Endodermal cell (in vitro differentiated cells): Measurements from ENCODE around the gene ZNF200. TPM values are rescaled to one million over a fixed set of nuclear protein-coding genes. Genes with fewer than 3 reads are reported as not detected.
A peak's percentile ranks its signal among the peaks of the same experiment; 100 is the strongest.

Source experiments
- DNase-seq: peaks from one replicate; pipeline ENCODE4 v3.0.0-alpha.2; 2017
- H3K27ac ChIP-seq: 2 replicates; pipeline ENCODE4 v1.5.1; 2013; ENCODE audit warnings: mild to moderate bottlenecking, low read depth, low read length, moderate library complexity
- H3K27me3 ChIP-seq: 2 replicates; pipeline ENCODE4 v1.6.1; 2013; ENCODE audit warnings: mild to moderate bottlenecking, low read length, moderate library complexity; ENCODE audit not compliant: insufficient read depth, control insufficient read depth, poor library complexity, severe bottlenecking
- H3K36me3 ChIP-seq: 2 replicates; pipeline ENCODE4 v1.7.0; 2013; ENCODE audit warnings: mild to moderate bottlenecking, low read length, moderate library complexity; ENCODE audit not compliant: control insufficient read depth, insufficient read depth
- H3K4me1 ChIP-seq: one replicate; pipeline ENCODE4 v1.7.0; 2013; ENCODE audit warnings: low read length; ENCODE audit not compliant: control insufficient read depth, insufficient read depth
- H3K4me3 ChIP-seq: 2 replicates; pipeline ENCODE4 v1.5.1; 2013; ENCODE audit warnings: mild to moderate bottlenecking, low read length, moderate library complexity
- H3K9ac ChIP-seq: 2 replicates; pipeline ENCODE4 v1.6.1; 2013; ENCODE audit warnings: mild to moderate bottlenecking, low read length, moderate library complexity; ENCODE audit not compliant: poor library complexity, severe bottlenecking; ENCODE audit errors: extremely low read depth
- H3K9me3 ChIP-seq: 2 replicates; pipeline ENCODE4 v1.6.1; 2013; ENCODE audit warnings: mild to moderate bottlenecking, low read length, moderate library complexity; ENCODE audit not compliant: control insufficient read depth
- H3K27ac Mint-ChIP-seq: 2 replicates; pipeline ENCODE4 v1.8.0; 2020; ENCODE audit warnings: mixed read lengths
- H3K27me3 Mint-ChIP-seq: 2 replicates; pipeline ENCODE4 v1.8.0; 2021; ENCODE audit warnings: mild to moderate bottlenecking, mixed read lengths; ENCODE audit not compliant: insufficient read depth
- H3K36me3 Mint-ChIP-seq: 2 replicates; pipeline ENCODE4 v1.8.0; 2020; ENCODE audit warnings: low read depth, mixed read lengths
- H3K4me1 Mint-ChIP-seq: 2 replicates; pipeline ENCODE4 v1.8.0; 2020; ENCODE audit warnings: mixed read lengths
- H3K4me3 Mint-ChIP-seq: 2 replicates; pipeline ENCODE4 v1.8.0; 2020; ENCODE audit warnings: mild to moderate bottlenecking, moderate library complexity, mixed read lengths
- H3K9me3 Mint-ChIP-seq: 2 replicates; pipeline ENCODE4 v1.8.0; 2020; ENCODE audit warnings: mild to moderate bottlenecking, mixed read lengths
- CTCF ChIP-seq: fragments of 200-600 bp; sonication (generic); conservative IDR thresholded peaks from 2 replicates; pipeline ENCODE4 v1.5.0; 2021; ENCODE audit warnings: antibody characterized with exemption, mild to moderate bottlenecking
- WGBS, 2 experiments: methylation state at CpG; one replicate each; pipeline versions ENCODE4 v1.1.5 to v1.1.7; 2013; ENCODE audit warnings: missing lambda C conversion rate in 2 of 2, mixed read lengths in 1 of 2; ENCODE audit not compliant: insufficient coverage in 1 of 2, insufficient read length in 1 of 2; 5-methylcytosine and 5-hydroxymethylcytosine counted together
- total RNA-seq, 2 donors: library from RNA; stranded (reverse); fragmentation: NEBNext Ultra II Directional in 1 of 2; extraction: Animal tissue kit (Norgen Biotek cat#: 25700) in 1 of 2; gene quantifications; 2 replicates in 1 of 2; 3 replicates in 1 of 2; pipeline ENCODE4 v1.2.1, GENCODE V29; 2021

Gene ZNF200
- total RNA-seq, 2 donors from 2014 or later: 11.2 TPM

- H3K27ac Mint-ChIP-seq: peak overlapping the region; percentile 35
- no peaks in the 10 kb centered on the region for H3K36me3 Mint-ChIP-seq
- no peaks in the 10 kb centered on the region for H3K36me3 ChIP-seq
- H3K4me1 Mint-ChIP-seq: peaks cover 7% of the 10 kb centered on the region
- no peak overlapping the region for H3K27ac ChIP-seq
- peak overlapping the region; percentile 93 for H3K4me3 Mint-ChIP-seq
- peaks cover 66% of the 10 kb centered on the region for H3K27me3 Mint-ChIP-seq
- 0% methylated on average over 59 to 61 of the region's 61 CpGs for WGBS, 2 experiments
- H3K9ac ChIP-seq: peak overlapping the region; percentile 51
- H3K4me1 ChIP-seq: no peaks in the 10 kb centered on the region
- H3K9me3 Mint-ChIP-seq: peaks cover 9% of the 10 kb centered on the region
- peak overlapping the region; percentile 88 for H3K4me3 ChIP-seq
- no peak for TF ChIP-seq CTCF
- peak; percentile 93 for DNase-seq
- peaks cover 36% of the 10 kb centered on the region for H3K27me3 ChIP-seq
- no peaks in the 10 kb centered on the region for H3K9me3 ChIP-seq
Observed at GRCh38 chr16:3188925-3189825, 45.8 kb downstream of the ZNF200 start.

GRCh38 chr16:3188675-3188924, 46.4 kb downstream of the ZNF200 start:
- TF ChIP-seq CTCF: no peak
- Mint-ChIP-seq H3K27ac (no peak overlapping the region), H3K4me1 (peaks cover 7% of the 10 kb centered on the region), H3K36me3 (no peaks in the 10 kb centered on the region), H3K4me3 (peak overlapping the region; percentile 93), H3K9me3 (peaks cover 9% of the 10 kb centered on the region), H3K27me3 (peaks cover 66% of the 10 kb centered on the region)
- Histone ChIP-seq H3K9ac (peak overlapping the region; percentile 51), H3K27me3 (peaks cover 38% of the 10 kb centered on the region), H3K4me1 (no peaks in the 10 kb centered on the region), H3K9me3 (no peaks in the 10 kb centered on the region), H3K4me3 (peak overlapping the region; percentile 88), H3K27ac (no peak overlapping the region), H3K36me3 (no peaks in the 10 kb centered on the region)
- 0% methylated on average over 11 to 13 of the region's 13 CpGs for WGBS, 2 experiments
- no peak for DNase-seq

- Histone ChIP-seq H3K4me1 (no peaks in the 10 kb centered on the region), H3K9me3 (no peaks in the 10 kb centered on the region), H3K27ac (no peak within 1 kb of the TSS), H3K4me3 (peak within 1 kb of the TSS; percentile 88), H3K36me3 (no peaks in the 10 kb centered on the region), H3K9ac (peak within 1 kb of the TSS; percentile 51), H3K27me3 (peaks cover 42% of the 10 kb centered on the region)
- Mint-ChIP-seq H3K9me3 (peaks cover 5% of the 10 kb centered on the region), H3K27ac (peak within 1 kb of the TSS; percentile 86), H3K27me3 (peaks cover 66% of the 10 kb centered on the region), H3K4me3 (peak within 1 kb of the TSS; percentile 93), H3K36me3 (no peaks in the 10 kb centered on the region), H3K4me1 (peaks cover 7% of the 10 kb centered on the region)
- WGBS, 2 experiments: 0 to 1% methylated on average over 22 to 50 of the region's 51 CpGs
- DNase-seq: peak; percentile 88
- no peak for TF ChIP-seq CTCF
Observed at GRCh38 chr16:3187798-3188674, 46.9 kb downstream of the ZNF200 start, which contains the start of gene OR1F1. OR1F1 (plus strand) TSS chr16:3188204.
